ENCODE results near the gene INTS4.
"Not testable (repeated sequence)": the region's sequence is repeated elsewhere in the genome, so short reads cannot be mapped to it uniquely, and the experiment has no call there.

The INTS4 gene

DNA sequence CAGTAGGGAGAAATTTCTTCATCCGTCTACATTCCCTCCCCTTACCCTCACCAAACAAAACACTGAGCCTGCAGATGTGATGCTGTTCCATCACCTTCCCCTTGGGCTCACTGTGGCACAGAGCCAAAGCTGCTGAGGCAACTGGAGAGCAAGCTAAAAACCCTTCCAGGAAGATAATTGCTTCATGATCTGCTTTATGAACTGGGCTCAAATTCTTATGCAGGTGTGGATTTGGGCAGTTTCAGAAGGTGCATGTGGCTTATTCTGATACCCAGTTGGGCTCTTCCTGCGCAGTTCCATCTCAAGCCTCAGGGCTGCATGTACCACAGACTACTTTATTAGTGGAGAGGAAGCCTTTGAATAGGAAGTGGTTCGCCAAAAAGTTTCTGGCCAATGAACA, 115.2 kb downstream of the INTS4 start:
- DNase-seq (ENCODE audit: low spot score) = no peak

DNA sequence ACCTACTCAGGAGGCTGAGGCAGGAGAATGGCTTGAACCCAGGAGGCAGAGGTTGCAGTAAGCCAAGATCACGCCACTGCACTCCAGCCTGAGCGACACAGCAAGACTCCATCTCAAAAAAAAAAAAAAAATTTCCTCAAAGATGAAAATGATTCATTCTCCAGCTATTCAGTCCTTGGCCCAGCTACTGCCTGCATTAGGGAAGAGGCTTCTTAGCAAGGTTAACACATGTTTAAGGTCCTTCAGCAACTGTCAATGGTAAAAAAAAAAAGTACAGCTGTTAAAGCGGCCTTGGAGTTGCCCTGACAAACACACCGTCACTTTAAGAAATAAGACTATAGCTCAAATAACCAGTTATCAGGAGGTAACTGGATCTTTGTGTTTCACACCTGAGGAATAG, 116.2 kb downstream of the INTS4 start:
- DNase-seq (ENCODE audit: low spot score) = not testable (repeated sequence)

DNA sequence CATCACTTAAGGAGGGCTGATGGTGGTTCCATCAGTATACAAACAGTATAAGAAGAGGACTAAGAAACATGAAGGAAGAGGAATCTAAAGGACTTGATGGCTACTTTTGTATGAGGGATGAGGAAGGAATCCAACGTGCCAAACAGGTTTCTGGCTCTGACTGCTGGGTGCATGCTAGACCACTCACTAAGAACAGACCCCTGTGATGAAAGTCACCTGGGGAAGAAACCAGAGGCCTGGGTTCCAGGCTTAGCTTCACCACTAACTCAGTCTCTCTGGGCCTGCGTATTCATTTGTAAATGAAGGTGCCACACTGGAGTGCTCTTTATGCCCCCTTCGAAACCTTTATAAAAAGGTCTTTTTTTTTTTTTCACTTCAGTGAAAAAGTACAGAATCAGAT, 118.4 kb downstream of the INTS4 start:
- no peak for DNase-seq (ENCODE audit: low spot score)

DNA sequence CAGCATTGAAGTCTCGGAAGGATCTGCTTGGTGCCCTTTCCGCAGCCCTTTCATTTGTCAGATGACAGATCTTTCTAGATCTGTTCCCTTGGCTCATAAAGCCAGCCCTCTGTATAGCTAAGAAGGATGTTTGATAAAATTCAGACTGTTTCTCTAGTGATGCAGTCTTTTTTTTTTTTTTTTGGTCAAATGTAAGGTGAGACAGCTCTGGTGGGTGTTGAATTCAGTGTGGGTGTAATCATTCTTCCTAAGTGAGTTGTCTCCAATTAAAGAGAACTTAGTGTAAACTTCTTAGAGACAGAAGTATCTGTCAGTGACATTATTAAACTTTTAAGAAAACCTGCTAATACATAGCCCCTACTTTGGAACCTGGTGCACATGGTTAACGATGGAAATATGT, 120.3 kb downstream of the INTS4 start:
- no peak for DNase-seq (ENCODE audit: low spot score)

DNA sequence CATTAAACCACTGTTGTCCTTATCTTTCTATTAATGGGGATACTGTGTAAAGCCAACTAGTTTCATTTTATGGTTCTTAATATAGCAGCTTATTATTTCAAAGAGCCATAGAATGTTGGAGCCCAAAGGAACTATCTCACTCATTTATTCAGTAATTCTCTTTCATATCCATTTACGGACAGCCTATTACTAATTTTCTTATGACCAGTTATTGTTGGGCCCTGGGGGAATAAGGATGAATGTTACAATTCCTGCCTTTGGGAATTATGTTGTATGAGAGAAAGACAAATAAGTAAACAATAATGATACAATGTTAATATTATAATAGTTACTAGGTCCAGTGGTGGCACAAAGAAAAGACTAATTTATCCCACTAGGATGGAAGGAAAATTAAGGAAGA, 121.1 kb downstream of the INTS4 start:
- no peak for DNase-seq (ENCODE audit: low spot score)

DNA sequence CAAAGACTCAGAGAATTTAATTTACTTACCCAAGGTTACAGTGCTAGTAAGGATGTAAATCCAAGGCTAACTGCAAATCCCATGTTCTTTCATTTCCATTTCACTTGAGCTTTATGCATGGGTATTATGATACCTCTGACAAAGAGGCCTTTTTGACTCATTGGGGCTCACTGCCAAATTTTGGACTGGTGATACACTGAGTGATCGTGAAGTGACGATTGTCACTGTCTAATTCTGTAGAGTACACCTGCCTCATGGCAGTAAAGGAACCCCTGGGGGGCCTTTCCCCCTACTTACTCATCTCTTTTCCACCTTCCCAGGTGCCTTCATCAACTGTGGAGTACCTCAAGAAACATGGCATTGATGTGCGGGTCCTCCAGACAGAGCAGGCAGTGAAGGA, 122.6 kb downstream of the INTS4 start:
- no peak for DNase-seq (ENCODE audit: low spot score)

DNA sequence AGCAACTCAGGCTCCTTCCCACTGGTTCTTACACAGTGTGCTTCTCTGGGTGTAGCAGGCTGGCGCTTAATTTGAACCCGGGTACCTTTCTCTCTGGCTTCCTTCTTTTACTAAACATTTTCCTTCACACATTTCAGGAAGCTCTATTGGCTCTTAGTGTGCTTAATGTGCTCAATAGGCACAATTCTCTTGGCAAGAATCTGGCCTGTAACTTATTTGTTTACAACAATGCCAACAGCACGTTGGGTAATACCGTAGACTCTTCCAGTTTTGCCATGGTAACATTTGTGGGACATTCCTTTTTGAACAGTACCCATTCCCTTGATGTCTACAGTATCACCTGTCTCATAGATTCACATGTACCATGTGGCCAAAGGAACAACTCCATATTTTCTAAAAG, 125.7 kb downstream of the INTS4 start:
- DNase-seq (ENCODE audit: low spot score) = no peak

DNA sequence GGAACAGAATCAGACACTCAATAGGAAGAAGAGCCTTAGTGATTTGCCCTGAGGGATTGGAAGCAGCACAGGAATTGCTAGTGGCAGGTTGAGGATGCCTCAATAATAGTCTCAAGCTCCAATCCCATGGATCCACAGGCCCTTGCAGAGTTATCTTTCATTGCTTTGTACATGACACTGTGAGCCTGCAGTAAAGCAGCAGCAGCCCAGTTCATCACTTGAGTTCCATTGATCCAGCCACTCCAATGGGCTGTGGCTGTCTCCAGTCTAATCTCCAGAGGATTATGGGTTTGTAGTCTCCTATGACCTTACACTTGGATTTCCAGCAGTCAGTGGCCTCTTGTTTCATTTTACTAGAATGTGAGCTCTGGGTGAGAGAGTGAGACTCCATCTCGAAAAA, 128.1 kb downstream of the INTS4 start:
- DNase-seq (ENCODE audit: low spot score) = no peak

DNA sequence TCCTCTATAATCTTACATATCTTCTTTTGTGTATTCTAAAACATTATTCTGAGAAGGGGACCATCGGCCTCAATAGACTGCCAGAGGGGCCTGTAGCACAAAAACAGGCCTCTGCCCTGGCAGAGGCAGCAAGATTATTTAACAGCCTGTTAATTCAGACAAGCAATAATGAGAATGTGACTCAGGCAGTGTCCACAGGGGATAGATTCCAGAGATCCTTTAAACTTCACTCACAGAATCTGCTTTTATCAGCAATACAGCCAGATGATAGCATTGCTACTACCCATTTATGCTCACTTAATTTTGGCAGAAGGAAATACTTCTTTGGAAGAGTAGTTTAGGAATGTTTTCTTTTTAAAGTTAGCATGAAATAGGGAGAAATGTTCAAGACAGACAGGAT, 128.7 kb downstream of the INTS4 start:
- no peak for DNase-seq (ENCODE audit: low spot score)

DNA sequence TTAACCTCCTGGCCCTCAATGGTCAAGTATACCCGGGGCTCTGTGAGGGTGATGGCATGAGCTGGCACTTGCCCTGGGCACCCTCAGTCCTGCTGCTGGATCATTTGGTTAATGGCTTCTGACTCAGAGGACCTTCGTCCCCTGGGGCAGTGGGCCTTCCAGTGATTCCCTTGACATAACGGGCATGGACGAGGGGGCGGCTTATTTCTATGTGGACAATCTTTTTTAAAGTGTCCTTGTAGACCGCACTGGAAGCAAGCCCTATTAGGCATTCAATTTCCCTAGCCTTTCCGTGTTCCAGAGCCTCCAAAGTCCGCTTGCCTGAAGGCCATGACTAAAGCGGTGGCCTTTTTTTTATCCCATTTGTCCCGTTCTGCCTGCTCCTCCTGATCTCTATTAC, 133.0 kb downstream of the INTS4 start:
- not testable (repeated sequence) for DNase-seq (ENCODE audit: low spot score)

DNA sequence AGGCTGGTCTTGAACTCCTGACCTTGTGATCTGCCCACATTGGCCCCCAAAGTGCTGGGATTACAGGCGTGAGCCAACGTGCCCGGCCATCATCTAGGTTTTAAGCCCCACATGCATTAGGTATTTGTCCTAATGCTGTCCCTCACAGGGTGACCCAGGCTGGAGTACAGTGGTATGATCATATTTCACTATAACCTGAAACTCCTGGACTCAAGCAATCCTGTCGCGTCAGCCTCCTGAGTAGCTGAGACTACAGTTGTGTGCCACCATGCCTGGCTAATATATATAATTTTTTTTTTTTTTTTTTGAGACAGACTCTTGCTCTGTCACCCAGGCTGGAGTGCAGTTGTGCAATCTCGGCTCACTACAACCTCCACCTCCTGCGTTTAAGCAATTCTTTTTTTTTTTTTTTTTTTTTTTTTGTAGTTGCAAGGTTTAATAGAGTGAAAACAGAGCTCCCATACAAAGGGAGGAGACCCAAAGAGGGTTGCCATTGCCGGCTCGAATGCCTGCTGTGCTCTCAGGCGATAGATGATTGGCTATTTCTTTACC, 136.5 kb downstream of the INTS4 start:
- not testable (repeated sequence) for DNase-seq (ENCODE audit: low spot score)

DNA sequence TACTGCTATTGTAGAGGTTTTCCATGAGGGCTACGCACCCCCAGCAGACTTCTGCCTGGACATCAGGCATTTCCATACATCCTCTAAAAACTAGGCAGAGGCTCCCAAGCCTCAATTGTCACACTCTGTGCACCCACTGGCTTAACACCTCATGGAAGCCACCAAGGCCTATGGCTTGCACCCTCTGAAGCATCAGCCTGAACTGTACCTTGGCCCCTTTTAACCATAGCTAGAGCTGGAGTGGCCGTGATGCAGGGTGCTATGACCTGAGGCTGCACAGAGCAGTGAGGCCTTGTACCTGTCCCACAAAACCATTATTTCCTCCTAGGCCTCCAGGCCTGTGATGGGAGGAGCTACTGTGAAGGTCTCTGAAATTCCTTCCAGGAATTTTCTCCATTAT, 139.6 kb downstream of the INTS4 start:
- no peak for DNase-seq (ENCODE audit: low spot score)

DNA sequence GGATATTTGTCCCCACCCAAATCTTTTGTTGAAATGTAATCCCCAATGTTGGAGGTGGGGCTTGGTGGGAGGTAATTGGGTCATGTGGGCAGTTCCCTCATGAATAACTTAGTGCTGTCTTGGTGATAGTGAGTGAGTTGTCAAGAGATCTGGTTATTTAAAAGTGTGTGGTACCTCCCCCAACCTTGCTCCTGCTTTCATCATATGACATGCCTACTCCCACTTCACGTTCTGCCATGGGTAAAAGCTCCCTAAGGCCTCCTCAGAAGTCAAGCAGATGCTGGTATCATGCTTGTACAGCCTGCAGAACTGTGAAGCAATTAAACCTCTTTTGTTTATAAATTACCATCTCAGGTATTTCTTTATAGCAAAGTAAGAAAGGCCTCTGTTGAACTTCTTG, 143.0 kb downstream of the INTS4 start:
- DNase-seq (ENCODE audit: low spot score) = no peak

DNA sequence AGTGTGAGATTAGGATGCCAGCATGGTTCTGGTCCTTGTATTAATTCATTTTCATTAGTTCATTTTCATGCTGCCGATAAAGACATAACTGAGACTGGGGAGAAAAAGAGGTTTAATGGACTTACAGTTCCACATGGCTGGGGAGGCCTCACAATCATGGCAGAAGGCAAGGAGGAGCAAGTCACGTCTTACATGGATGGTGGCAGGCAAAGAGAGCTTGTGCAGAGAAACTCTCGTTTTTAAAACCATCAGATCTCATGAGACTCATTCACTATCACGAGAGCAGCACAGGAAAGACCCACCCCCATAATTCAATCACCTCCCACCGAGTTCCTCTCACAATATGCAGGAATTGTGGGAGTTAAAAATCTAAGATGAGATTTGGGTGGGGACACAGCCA, 150.8 kb downstream of the INTS4 start:
- not testable (repeated sequence) for DNase-seq (ENCODE audit: low spot score)

DNA sequence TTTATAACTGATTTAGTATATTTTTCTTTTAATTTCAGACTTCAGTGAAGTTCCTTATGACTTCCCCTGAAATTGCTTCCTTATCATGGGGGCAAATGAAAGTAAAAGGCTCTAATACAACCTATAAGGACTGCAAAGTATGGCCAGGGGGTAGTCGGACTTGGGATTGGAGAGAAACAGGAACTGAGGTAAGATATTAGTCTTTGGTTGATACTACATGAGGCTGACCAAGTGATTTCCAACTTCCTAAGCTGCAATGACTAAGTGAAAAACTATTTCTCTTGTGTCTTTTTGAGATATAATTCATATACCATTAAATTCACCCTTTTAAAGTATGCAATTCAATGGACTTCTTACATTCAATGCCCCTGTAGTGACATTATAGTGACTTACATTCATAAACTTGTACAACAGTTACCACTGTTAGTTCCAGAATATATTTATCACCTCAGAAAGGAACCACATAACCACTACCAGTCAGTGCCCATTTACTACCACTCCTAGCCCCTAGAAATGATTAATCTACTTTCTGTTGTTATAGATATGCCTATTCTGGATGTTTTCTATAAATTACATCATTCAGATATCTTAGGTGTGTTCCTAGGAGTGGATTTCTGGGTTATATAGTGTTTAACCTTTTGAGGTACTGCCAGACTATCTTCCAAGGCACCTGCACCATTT, 151.9 kb downstream of the INTS4 start:
- DNase-seq (ENCODE audit: low spot score) = no peak

DNA sequence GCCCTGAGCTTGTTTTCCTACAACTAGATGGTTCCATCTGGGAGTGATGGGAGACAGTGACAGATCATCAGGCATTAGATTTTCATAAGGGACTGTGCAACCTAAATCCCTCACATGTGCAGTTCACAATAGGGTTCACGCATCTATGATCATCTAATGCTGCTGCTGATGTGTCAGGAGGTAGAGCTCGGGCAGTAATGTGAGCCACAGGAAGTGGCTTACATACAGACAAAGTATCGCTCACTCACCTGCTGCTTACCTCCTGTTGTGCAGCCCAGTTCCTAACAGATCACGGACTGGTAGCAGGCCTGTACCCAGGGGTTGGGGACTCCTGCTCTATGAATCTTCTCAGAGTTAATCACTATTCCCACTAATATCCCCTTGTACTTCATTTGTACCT, 161.2 kb downstream of the INTS4 start:
- no peak for DNase-seq (ENCODE audit: low spot score)

DNA sequence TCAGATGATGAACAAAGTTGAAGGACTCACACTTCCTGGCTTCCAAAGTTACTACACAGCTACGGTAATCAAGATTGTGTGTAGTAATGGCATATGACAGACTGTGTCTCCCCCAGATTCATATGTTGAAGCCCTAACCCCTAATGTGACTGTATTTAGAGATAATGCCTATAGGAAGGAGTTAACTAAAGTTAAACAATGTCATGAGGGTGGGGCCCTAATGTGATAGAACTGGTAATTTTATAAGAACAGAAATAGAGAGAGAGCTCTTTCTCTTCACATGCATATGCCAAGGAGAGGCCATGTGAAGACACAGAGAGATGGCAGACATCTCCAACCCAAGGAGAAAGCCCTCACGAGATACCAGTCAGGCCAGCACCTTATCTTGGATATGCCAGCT, 165.5 kb downstream of the INTS4 start:
- no peak for DNase-seq (ENCODE audit: low spot score)
